ENCODE measurements around the gene NSF.

Gene NSF

DNA sequence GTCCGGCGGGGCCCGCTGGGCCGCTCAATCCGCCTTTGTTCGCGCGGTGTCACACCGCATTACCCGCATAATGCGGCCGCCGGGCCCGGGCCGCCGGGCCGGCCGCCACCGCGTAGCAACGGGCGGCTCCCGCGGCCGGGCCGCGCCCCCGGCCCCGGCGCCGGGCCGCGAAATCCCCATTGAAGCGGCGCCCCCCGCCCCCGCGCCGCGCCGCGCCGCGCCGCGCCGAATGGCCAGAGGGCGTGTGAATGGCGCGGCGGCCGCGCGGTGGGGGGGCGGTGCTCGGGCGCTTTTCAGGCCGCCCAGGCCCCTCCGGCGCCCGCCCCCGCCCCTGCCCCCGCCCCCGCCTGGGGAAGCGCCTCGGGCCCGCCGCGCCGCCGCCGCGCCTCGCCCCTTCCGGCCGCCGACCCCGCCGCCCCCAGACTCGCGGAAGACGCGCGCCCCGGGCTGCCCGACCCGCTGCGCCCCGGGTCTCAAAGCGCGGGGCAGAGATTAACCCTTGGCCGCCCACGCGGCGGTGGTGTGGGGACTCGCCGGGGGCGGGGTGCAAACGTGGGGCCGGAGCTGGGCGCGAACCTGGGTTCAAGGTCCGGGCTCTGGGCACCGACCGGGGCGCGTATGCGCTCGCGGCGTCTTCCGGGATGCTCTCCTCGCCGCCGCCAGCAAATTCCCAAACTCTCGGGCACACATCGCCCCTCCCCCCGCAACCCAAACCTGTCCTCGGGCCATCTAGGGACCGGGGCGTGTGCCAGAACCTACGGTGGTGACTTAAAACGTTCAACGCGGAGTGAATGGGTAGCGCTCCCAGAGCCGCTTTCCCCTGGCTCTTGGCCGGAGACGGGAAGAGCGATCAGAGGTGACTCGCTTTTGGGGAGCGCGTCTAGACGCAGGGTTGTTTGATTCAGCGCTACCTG, 181.3 kb downstream of the NSF start:
- ATAC-seq: peak; percentile 3; the same call in 1 of the 3 replicates
- no peak for TF ChIP-seq ZNF565 (CRISPR knock-in tag; conservative IDR thresholded peaks at IDR 0.05; ENCODE audit: low read depth)
- TF ChIP-seq, protein P1, sequence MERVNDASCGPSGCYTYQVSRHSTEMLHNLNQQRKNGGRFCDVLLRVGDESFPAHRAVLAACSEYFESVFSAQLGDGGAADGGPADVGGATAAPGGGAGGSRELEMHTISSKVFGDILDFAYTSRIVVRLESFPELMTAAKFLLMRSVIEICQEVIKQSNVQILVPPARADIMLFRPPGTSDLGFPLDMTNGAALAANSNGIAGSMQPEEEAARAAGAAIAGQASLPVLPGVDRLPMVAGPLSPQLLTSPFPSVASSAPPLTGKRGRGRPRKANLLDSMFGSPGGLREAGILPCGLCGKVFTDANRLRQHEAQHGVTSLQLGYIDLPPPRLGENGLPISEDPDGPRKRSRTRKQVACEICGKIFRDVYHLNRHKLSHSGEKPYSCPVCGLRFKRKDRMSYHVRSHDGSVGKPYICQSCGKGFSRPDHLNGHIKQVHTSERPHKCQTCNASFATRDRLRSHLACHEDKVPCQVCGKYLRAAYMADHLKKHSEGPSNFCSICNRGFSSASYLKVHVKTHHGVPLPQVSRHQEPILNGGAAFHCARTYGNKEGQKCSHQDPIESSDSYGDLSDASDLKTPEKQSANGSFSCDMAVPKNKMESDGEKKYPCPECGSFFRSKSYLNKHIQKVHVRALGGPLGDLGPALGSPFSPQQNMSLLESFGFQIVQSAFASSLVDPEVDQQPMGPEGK (CRISPR knock-in tag; IDR thresholded peaks at IDR 0.05; ENCODE audit: borderline replicate concordance): no peak
- TF ChIP-seq OSR1 (CRISPR knock-in tag; IDR thresholded peaks at IDR 0.05): no peak
- no peak for TF ChIP-seq ISL1 (CRISPR knock-in tag; IDR thresholded peaks at IDR 0.05)
- no peak for TF ChIP-seq GLIS3 (CRISPR knock-in tag; IDR thresholded peaks at IDR 0.05)
- no peak for TF ChIP-seq TCF4 (CRISPR knock-in tag; IDR thresholded peaks at IDR 0.05; ENCODE audit: borderline replicate concordance)
- TF ChIP-seq, protein P2, sequence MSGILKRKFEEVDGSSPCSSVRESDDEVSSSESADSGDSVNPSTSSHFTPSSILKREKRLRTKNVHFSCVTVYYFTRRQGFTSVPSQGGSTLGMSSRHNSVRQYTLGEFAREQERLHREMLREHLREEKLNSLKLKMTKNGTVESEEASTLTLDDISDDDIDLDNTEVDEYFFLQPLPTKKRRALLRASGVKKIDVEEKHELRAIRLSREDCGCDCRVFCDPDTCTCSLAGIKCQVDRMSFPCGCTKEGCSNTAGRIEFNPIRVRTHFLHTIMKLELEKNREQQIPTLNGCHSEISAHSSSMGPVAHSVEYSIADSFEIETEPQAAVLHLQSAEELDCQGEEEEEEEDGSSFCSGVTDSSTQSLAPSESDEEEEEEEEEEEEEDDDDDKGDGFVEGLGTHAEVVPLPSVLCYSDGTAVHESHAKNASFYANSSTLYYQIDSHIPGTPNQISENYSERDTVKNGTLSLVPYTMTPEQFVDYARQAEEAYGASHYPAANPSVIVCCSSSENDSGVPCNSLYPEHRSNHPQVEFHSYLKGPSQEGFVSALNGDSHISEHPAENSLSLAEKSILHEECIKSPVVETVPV (CRISPR knock-in tag; IDR thresholded peaks at IDR 0.05): no peak
- no peak for TF ChIP-seq ZC3H10 (CRISPR knock-in tag; IDR thresholded peaks at IDR 0.05)
- no peak for TF ChIP-seq CSDC2 (CRISPR knock-in tag; IDR thresholded peaks at IDR 0.05)
- no peak for TF ChIP-seq ZNF8 (CRISPR knock-in tag; IDR thresholded peaks at IDR 0.05)
- TF ChIP-seq ZNF70 (CRISPR knock-in tag; IDR thresholded peaks at IDR 0.05): no peak
- TF ChIP-seq RARB (CRISPR knock-in tag; IDR thresholded peaks at IDR 0.05): no peak
- TF ChIP-seq, protein P3, sequence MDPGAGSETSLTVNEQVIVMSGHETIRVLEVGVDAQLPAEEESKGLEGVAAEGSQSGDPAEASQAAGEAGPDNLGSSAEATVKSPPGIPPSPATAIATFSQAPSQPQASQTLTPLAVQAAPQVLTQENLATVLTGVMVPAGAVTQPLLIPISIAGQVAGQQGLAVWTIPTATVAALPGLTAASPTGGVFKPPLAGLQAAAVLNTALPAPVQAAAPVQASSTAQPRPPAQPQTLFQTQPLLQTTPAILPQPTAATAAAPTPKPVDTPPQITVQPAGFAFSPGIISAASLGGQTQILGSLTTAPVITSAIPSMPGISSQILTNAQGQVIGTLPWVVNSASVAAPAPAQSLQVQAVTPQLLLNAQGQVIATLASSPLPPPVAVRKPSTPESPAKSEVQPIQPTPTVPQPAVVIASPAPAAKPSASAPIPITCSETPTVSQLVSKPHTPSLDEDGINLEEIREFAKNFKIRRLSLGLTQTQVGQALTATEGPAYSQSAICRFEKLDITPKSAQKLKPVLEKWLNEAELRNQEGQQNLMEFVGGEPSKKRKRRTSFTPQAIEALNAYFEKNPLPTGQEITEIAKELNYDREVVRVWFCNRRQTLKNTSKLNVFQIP (CRISPR knock-in tag; IDR thresholded peaks at IDR 0.05; ENCODE audit: borderline replicate concordance, low read depth): no peak
- no peak for TF ChIP-seq ZFP30 (CRISPR knock-in tag; IDR thresholded peaks at IDR 0.05)
- TF ChIP-seq TOX (CRISPR knock-in tag; IDR thresholded peaks at IDR 0.05; ENCODE audit: borderline replicate concordance): no peak
- TF ChIP-seq, protein P4, sequence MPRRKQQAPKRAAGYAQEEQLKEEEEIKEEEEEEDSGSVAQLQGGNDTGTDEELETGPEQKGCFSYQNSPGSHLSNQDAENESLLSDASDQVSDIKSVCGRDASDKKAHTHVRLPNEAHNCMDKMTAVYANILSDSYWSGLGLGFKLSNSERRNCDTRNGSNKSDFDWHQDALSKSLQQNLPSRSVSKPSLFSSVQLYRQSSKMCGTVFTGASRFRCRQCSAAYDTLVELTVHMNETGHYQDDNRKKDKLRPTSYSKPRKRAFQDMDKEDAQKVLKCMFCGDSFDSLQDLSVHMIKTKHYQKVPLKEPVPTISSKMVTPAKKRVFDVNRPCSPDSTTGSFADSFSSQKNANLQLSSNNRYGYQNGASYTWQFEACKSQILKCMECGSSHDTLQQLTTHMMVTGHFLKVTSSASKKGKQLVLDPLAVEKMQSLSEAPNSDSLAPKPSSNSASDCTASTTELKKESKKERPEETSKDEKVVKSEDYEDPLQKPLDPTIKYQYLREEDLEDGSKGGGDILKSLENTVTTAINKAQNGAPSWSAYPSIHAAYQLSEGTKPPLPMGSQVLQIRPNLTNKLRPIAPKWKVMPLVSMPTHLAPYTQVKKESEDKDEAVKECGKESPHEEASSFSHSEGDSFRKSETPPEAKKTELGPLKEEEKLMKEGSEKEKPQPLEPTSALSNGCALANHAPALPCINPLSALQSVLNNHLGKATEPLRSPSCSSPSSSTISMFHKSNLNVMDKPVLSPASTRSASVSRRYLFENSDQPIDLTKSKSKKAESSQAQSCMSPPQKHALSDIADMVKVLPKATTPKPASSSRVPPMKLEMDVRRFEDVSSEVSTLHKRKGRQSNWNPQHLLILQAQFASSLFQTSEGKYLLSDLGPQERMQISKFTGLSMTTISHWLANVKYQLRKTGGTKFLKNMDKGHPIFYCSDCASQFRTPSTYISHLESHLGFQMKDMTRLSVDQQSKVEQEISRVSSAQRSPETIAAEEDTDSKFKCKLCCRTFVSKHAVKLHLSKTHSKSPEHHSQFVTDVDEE (CRISPR knock-in tag; IDR thresholded peaks at IDR 0.05): no peak

DNA sequence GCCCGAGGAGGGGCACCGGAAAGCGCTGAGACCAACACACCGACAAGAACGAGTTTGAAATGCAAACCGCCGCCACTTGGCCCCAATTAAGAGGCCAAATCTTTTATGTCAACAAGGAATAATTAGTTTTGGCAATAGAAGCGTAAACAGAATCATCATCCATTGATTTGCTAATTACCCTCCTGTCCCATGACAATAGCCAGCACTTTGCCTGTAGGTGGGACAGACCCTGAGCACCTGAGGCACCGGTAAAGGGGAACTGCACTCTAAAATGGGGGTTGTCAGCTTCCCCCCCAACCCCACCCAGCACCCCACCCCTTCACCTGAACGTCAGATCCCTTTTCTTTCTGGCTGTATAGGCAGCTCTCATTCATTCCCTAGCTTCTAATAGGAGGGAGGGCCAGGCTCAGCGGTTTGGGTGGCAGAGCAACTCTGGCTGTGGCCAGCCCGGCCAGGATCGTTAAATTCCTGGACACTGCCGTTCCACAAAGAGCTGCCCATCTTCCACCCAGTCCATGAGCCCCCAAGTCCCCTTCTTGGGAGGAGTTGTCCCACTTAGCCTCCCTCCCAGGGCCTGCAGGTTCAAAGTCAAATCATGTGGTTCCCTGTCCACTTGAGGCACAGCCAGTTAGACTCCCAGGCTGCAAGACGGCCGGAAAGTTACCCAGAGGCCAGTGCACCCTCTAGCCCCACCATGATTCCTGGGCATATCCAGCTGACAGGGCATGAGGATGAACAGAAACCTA, 182.2 kb downstream of the NSF start:
- TF ChIP-seq ZFP30 (CRISPR knock-in tag; IDR thresholded peaks at IDR 0.05) (no peak), ZNF70 (CRISPR knock-in tag; IDR thresholded peaks at IDR 0.05) (no peak), RARB (CRISPR knock-in tag; IDR thresholded peaks at IDR 0.05) (no peak), TCF4 (CRISPR knock-in tag; IDR thresholded peaks at IDR 0.05; ENCODE audit: borderline replicate concordance) (no peak), TOX (CRISPR knock-in tag; IDR thresholded peaks at IDR 0.05; ENCODE audit: borderline replicate concordance) (no peak), ISL1 (CRISPR knock-in tag; IDR thresholded peaks at IDR 0.05) (no peak), ZNF565 (CRISPR knock-in tag; conservative IDR thresholded peaks at IDR 0.05; ENCODE audit: low read depth) (no peak), SNAI2 (CRISPR knock-in tag; IDR thresholded peaks at IDR 0.05) (no peak)
- no peak for ATAC-seq

DNA sequence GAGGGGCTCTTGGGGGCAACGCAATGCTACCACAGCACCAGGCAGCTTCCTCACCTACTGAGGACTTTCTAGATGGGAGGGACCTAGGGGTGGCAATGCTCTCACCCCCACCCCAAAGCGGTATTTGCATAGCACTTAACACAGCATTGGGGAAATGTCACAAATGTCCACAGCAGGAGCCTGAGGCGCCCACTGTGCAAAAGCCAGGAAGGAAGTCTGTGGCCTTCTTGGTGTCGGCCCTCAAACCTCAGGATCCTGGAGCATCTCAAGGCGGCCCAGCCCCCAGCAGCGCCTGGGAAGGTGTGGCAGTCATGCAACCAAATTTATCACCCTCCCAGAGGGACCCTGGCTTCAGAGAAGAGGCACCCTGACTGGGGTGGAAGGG, 182.7 kb downstream of the NSF start:
- TF ChIP-seq ZFP3 (CRISPR knock-in tag; IDR thresholded peaks at IDR 0.05): no peak
- no peak for TF ChIP-seq ZNF70 (CRISPR knock-in tag; IDR thresholded peaks at IDR 0.05)
- TF ChIP-seq PPARA (CRISPR knock-in tag; IDR thresholded peaks at IDR 0.05; ENCODE audit: borderline replicate concordance): no peak
- TF ChIP-seq ZFP30 (CRISPR knock-in tag; IDR thresholded peaks at IDR 0.05): no peak
- TF ChIP-seq SNAI2 (CRISPR knock-in tag; IDR thresholded peaks at IDR 0.05): no peak
- no peak for TF ChIP-seq TOX (CRISPR knock-in tag; IDR thresholded peaks at IDR 0.05; ENCODE audit: borderline replicate concordance)
- no peak for TF ChIP-seq ZNF8 (CRISPR knock-in tag; IDR thresholded peaks at IDR 0.05)
- no peak for TF ChIP-seq ISL1 (CRISPR knock-in tag; IDR thresholded peaks at IDR 0.05)
- TF ChIP-seq ESRRG (CRISPR knock-in tag; IDR thresholded peaks at IDR 0.05): no peak
- no peak for TF ChIP-seq BACH2 (CRISPR knock-in tag; IDR thresholded peaks at IDR 0.05; ENCODE audit: borderline replicate concordance)
- TF ChIP-seq, protein P5, sequence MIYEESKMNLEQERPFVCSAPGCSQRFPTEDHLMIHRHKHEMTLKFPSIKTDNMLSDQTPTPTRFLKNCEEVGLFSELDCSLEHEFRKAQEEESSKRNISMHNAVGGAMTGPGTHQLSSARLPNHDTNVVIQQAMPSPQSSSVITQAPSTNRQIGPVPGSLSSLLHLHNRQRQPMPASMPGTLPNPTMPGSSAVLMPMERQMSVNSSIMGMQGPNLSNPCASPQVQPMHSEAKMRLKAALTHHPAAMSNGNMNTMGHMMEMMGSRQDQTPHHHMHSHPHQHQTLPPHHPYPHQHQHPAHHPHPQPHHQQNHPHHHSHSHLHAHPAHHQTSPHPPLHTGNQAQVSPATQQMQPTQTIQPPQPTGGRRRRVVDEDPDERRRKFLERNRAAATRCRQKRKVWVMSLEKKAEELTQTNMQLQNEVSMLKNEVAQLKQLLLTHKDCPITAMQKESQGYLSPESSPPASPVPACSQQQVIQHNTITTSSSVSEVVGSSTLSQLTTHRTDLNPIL (CRISPR knock-in tag; IDR thresholded peaks at IDR 0.05; ENCODE audit: low read depth): no peak
- no peak for ATAC-seq
